PC-9 (cell line): Measurements from ENCODE around the gene CNTN5.

Source experiments
- EZH2 ChIP-seq: fragments of 200-600 bp; sonication (generic); IDR thresholded peaks from 2 replicates; pipeline ENCODE4 v1.8.0; 2017; ENCODE audit warnings: antibody characterized with exemption, low read depth
- TF ChIP-seq, protein P1 (sequence below): fragments of 200-600 bp; sonication (generic); conservative IDR thresholded peaks from 2 replicates; pipeline ENCODE4 v1.6.1; 2017; ENCODE audit warnings: mixed run types, antibody characterized with exemption, mild to moderate bottlenecking, moderate library complexity

DNA sequence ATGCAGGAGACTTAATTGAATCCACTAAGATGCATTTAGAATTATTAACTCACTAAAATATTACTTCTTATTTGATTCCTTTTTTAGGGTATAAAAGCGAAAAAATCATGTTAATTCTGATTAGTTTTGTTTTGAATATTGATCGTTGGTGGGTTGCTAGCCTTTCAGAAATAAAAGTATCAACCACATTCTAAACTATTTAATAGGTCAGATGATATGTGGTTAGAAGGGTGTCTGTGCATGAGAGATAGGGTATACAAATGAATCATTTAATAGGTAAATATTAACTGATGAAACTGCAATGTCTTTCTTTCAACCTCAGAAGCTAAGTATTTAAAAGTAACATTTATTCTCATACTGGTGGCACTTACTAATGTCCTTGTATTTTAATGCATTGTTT lies 515.1 kb downstream of the CNTN5 start:
- TF ChIP-seq, protein P1, sequence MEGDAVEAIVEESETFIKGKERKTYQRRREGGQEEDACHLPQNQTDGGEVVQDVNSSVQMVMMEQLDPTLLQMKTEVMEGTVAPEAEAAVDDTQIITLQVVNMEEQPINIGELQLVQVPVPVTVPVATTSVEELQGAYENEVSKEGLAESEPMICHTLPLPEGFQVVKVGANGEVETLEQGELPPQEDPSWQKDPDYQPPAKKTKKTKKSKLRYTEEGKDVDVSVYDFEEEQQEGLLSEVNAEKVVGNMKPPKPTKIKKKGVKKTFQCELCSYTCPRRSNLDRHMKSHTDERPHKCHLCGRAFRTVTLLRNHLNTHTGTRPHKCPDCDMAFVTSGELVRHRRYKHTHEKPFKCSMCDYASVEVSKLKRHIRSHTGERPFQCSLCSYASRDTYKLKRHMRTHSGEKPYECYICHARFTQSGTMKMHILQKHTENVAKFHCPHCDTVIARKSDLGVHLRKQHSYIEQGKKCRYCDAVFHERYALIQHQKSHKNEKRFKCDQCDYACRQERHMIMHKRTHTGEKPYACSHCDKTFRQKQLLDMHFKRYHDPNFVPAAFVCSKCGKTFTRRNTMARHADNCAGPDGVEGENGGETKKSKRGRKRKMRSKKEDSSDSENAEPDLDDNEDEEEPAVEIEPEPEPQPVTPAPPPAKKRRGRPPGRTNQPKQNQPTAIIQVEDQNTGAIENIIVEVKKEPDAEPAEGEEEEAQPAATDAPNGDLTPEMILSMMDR = no peak
- no peak for TF ChIP-seq EZH2
